ENCODE measurements around the gene KCNQ4. TPM values are rescaled to one million over a fixed set of nuclear protein-coding genes. Genes with fewer than 3 reads are reported as not detected.

KCNQ4 gene
- total RNA-seq, 2 donors from 2014 or later, result 1.8 to 1.9 TPM

- H3K4me3 ChIP-seq, result no peak overlapping the region
- H3K36me3 ChIP-seq, result no peaks in the 10 kb centered on the region
- H3K9me3 ChIP-seq, result no peaks in the 10 kb centered on the region
- DNase-seq, result no peak
- H3K9ac ChIP-seq (ENCODE audit: low read depth in 2 of 2, low read length in 2 of 2), result no peak overlapping the region
- no peak for TF ChIP-seq CTCF (IDR thresholded peaks at IDR 0.05)
- no peaks in the 10 kb centered on the region for H3K27me3 ChIP-seq
- intact Hi-C loops (cut with DNase I), result no loop called here
- no peaks in the 10 kb centered on the region for H3K4me1 ChIP-seq
- H3K27ac ChIP-seq, result no peak overlapping the region
Observed at GRCh38 chr1:40838045-40838979, 54.7 kb downstream of the KCNQ4 start.

GRCh38 chr1:40838980-40839942 lies 55.7 kb downstream of the KCNQ4 start:
- H3K27me3 ChIP-seq, result no peaks in the 10 kb centered on the region
- H3K4me3 ChIP-seq, result no peak overlapping the region
- no peak for DNase-seq
- TF ChIP-seq CTCF (IDR thresholded peaks at IDR 0.05), result no peak
- no peaks in the 10 kb centered on the region for H3K4me1 ChIP-seq
- intact Hi-C loops (cut with DNase I), result no loop called here
- no peaks in the 10 kb centered on the region for H3K36me3 ChIP-seq
- H3K9ac ChIP-seq (ENCODE audit: low read depth in 2 of 2, low read length in 2 of 2), result no peak overlapping the region
- H3K9me3 ChIP-seq, result no peaks in the 10 kb centered on the region
- H3K27ac ChIP-seq, result no peak overlapping the region

- Histone ChIP-seq H3K4me1 (no peaks in the 10 kb centered on the region), H3K27me3 (no peaks in the 10 kb centered on the region), H3K27ac (no peak overlapping the region), H3K4me3 (no peak overlapping the region), H3K36me3 (no peaks in the 10 kb centered on the region), H3K9ac (ENCODE audit: low read depth in 2 of 2, low read length in 2 of 2) (no peak overlapping the region), H3K9me3 (no peaks in the 10 kb centered on the region)
- intact Hi-C loops (cut with DNase I), result loop anchor here (10.0 kb wide), 1 partner anchor 165 kb away; no protein-coding TSS in a partner anchor
- TF ChIP-seq CTCF (IDR thresholded peaks at IDR 0.05), result no peak
- DNase-seq, result no peak
Observed at GRCh38 chr1:40839943-40840335, 56.4 kb downstream of the KCNQ4 start.

GRCh38 chr1:40840526-40841323 lies 57.1 kb downstream of the KCNQ4 start:
- H3K9me3 ChIP-seq, result no peaks in the 10 kb centered on the region
- intact Hi-C loops (cut with DNase I), result loop anchor here (10.0 kb wide), 1 partner anchor 166 kb away; no protein-coding TSS in a partner anchor
- no peaks in the 10 kb centered on the region for H3K4me1 ChIP-seq
- no peaks in the 10 kb centered on the region for H3K27me3 ChIP-seq
- no peak overlapping the region for H3K9ac ChIP-seq (ENCODE audit: low read depth in 2 of 2, low read length in 2 of 2)
- no peaks in the 10 kb centered on the region for H3K36me3 ChIP-seq
- no peak for DNase-seq
- TF ChIP-seq CTCF (IDR thresholded peaks at IDR 0.05), result no peak
- no peak overlapping the region for H3K4me3 ChIP-seq
- H3K27ac ChIP-seq, result no peak overlapping the region

Measured in colonic mucosa (tissue), 4 donors.